HEK293 (cell line): Measurements from ENCODE around the gene MLLT10.

Experiments
- ATF2 ChIP-seq: fragments of 450-650 bp; formaldehyde crosslinking; IDR thresholded peaks from 2 replicates; pipeline ENCODE4 v1.5.1; 2016; ENCODE audit warnings: missing biosample characterization, missing genetic modification characterization, low read depth
- ELK4 ChIP-seq: IDR thresholded peaks from 2 replicates; pipeline ENCODE4 v1.6.1; 2011; ENCODE audit warnings: mild to moderate bottlenecking, low read depth, low read length, borderline replicate concordance
- GLIS2 ChIP-seq: fragments of 450-650 bp; formaldehyde crosslinking; IDR thresholded peaks from 2 replicates; pipeline ENCODE4 v1.5.1; 2016; ENCODE audit warnings: missing biosample characterization, missing genetic modification characterization
- KLF9 ChIP-seq: fragments of 450-650 bp; formaldehyde crosslinking; IDR thresholded peaks from 2 replicates; pipeline ENCODE4 v1.5.1; 2016; ENCODE audit warnings: missing biosample characterization, missing genetic modification characterization, low read depth
- MZF1 ChIP-seq: fragments of 450-650 bp; formaldehyde crosslinking; IDR thresholded peaks from 2 replicates; pipeline ENCODE4 v1.5.1; 2017; ENCODE audit warnings: missing biosample characterization, missing genetic modification characterization, borderline replicate concordance
- PRDM1 ChIP-seq: fragments of 450-650 bp; formaldehyde crosslinking; IDR thresholded peaks from 2 replicates; pipeline ENCODE4; 2016; ENCODE audit warnings: missing biosample characterization, missing genetic modification characterization
- SP2 ChIP-seq: fragments of 450-650 bp; formaldehyde crosslinking; IDR thresholded peaks from 2 replicates; pipeline ENCODE4 v1.5.1; 2016; ENCODE audit warnings: missing biosample characterization, missing genetic modification characterization
- TSHZ1 ChIP-seq: fragments of 450-650 bp; formaldehyde crosslinking; IDR thresholded peaks from 2 replicates; pipeline ENCODE4 v1.5.1; 2016; ENCODE audit warnings: missing biosample characterization, missing genetic modification characterization, borderline replicate concordance
- ZBTB21 ChIP-seq: fragments of 450-650 bp; formaldehyde crosslinking; IDR thresholded peaks from 2 replicates; pipeline ENCODE4 v1.5.1; 2017; ENCODE audit warnings: missing biosample characterization, missing genetic modification characterization
- ZBTB26 ChIP-seq: fragments of 450-650 bp; formaldehyde crosslinking; optimal IDR thresholded peaks from 2 replicates; pipeline ENCODE3; 2016; ENCODE audit warnings: missing biosample characterization, mild to moderate bottlenecking, missing genetic modification characterization
- ZEB2 ChIP-seq: fragments of 450-650 bp; formaldehyde crosslinking; IDR thresholded peaks from 2 replicates; pipeline ENCODE4 v1.5.1; 2016; ENCODE audit warnings: missing biosample characterization, missing genetic modification characterization
- ZNF112 ChIP-seq: fragments of 450-650 bp; formaldehyde crosslinking; IDR thresholded peaks from 2 replicates; pipeline ENCODE4 v1.5.0; 2017; ENCODE audit warnings: missing biosample characterization, missing genetic modification characterization
- ZNF121 ChIP-seq: fragments of 450-650 bp; formaldehyde crosslinking; IDR thresholded peaks from 2 replicates; pipeline ENCODE4 v1.5.1; 2016; ENCODE audit warnings: missing biosample characterization, missing genetic modification characterization
- ZNF174 ChIP-seq: fragments of 450-650 bp; formaldehyde crosslinking; IDR thresholded peaks from 2 replicates; pipeline ENCODE4 v1.5.0; 2017; ENCODE audit warnings: missing biosample characterization, mild to moderate bottlenecking, missing genetic modification characterization
- ZNF175 ChIP-seq: fragments of 450-650 bp; formaldehyde crosslinking; IDR thresholded peaks from 2 replicates; pipeline ENCODE4 v1.5.1; 2016; ENCODE audit warnings: missing biosample characterization, missing genetic modification characterization
- ZNF19 ChIP-seq: fragments of 450-650 bp; formaldehyde crosslinking; IDR thresholded peaks from 2 replicates; pipeline ENCODE4; 2016; ENCODE audit warnings: missing biosample characterization, missing genetic modification characterization, low read depth
- ZNF26 ChIP-seq: fragments of 450-650 bp; formaldehyde crosslinking; IDR thresholded peaks from 2 replicates; pipeline ENCODE4 v1.5.1; 2016; ENCODE audit warnings: missing biosample characterization, missing genetic modification characterization
- ZNF274 ChIP-seq, 2 experiments: fragments of 200-500 bp in 1 of 2; fragments of 450-650 bp in 1 of 2; sonication (Bioruptor generic) in 1 of 2; formaldehyde crosslinking in 1 of 2; IDR thresholded peaks; 2 replicates each; pipeline versions ENCODE4 v1.5.1 to v1.6.1; 2014 to 2016; ENCODE audit warnings: borderline replicate concordance in 1 of 2, inconsistent platforms in 1 of 2, low read length in 1 of 2, missing biosample characterization in 1 of 2, missing genetic modification characterization in 1 of 2
- ZNF394 ChIP-seq: fragments of 450-650 bp; formaldehyde crosslinking; IDR thresholded peaks from 2 replicates; pipeline ENCODE4 v1.5.1; 2016; ENCODE audit warnings: missing biosample characterization, missing genetic modification characterization, mild to moderate bottlenecking, moderate library complexity, borderline replicate concordance
- ZNF404 ChIP-seq: fragments of 450-650 bp; formaldehyde crosslinking; IDR thresholded peaks from 2 replicates; pipeline ENCODE4 v1.5.1; 2017; ENCODE audit warnings: missing biosample characterization, missing genetic modification characterization
- ZNF416 ChIP-seq: fragments of 450-650 bp; formaldehyde crosslinking; IDR thresholded peaks from 2 replicates; pipeline ENCODE4 v1.5.1; 2016; ENCODE audit warnings: missing biosample characterization, missing genetic modification characterization
- ZNF426 ChIP-seq: fragments of 450-650 bp; formaldehyde crosslinking; IDR thresholded peaks from 2 replicates; pipeline ENCODE4 v1.5.1; 2017; ENCODE audit warnings: missing biosample characterization, missing genetic modification characterization, mild to moderate bottlenecking, inconsistent platforms, moderate library complexity
- ZNF660 ChIP-seq: fragments of 450-650 bp; IDR thresholded peaks from 2 replicates; pipeline ENCODE4 v1.5.1; 2018; ENCODE audit warnings: missing biosample characterization, mild to moderate bottlenecking, missing genetic modification characterization
- ZNF664 ChIP-seq: fragments of 450-650 bp; formaldehyde crosslinking; IDR thresholded peaks from 2 replicates; pipeline ENCODE4 v1.5.1; 2016; ENCODE audit warnings: missing biosample characterization, missing genetic modification characterization
- ZNF692 ChIP-seq: fragments of 450-650 bp; formaldehyde crosslinking; IDR thresholded peaks from 2 replicates; pipeline ENCODE4 v1.5.1; 2016; ENCODE audit warnings: missing biosample characterization, missing genetic modification characterization
- ZNF704 ChIP-seq: fragments of 450-650 bp; formaldehyde crosslinking; IDR thresholded peaks from 2 replicates; pipeline ENCODE4 v1.5.1; 2016; ENCODE audit warnings: missing biosample characterization, missing genetic modification characterization
- ZNF747 ChIP-seq: fragments of 450-650 bp; formaldehyde crosslinking; IDR thresholded peaks from 2 replicates; pipeline ENCODE4 v1.5.1; 2016; ENCODE audit warnings: missing biosample characterization, missing genetic modification characterization
- ZSCAN30 ChIP-seq: fragments of 450-650 bp; IDR thresholded peaks from 2 replicates; pipeline ENCODE4 v1.5.1; 2018; ENCODE audit warnings: missing biosample characterization, mild to moderate bottlenecking, missing genetic modification characterization, moderate library complexity

MLLT10 gene

GRCh38 chr10:21518641-21519396, 15.2 kb upstream of the MLLT10 start (continued):
- TF ChIP-seq MZF1 (tag by site-specific recombination) = no peak
- TF ChIP-seq ZNF19 = no peak
- TF ChIP-seq ZNF747 (tag by site-specific recombination) = no peak
- TF ChIP-seq SP2 (tag by site-specific recombination) = no peak
- no peak for TF ChIP-seq ZNF404 (tag by site-specific recombination)
- no peak for TF ChIP-seq ZBTB26 (tag by site-specific recombination)
- no peak for TF ChIP-seq ATF2
- TF ChIP-seq TSHZ1 (tag by site-specific recombination) = no peak
- no peak for TF ChIP-seq ZNF394 (tag by site-specific recombination)
- TF ChIP-seq ZNF174 (tag by site-specific recombination) = no peak
- TF ChIP-seq KLF9 (tag by site-specific recombination) = no peak
- TF ChIP-seq ELK4 = no peak
- TF ChIP-seq ZNF704 (tag by site-specific recombination) = no peak
- no peak for TF ChIP-seq ZNF274 (IDR thresholded peaks at IDR 0.05; ENCODE audit: low read length)
- TF ChIP-seq ZNF274 (tag by site-specific recombination; IDR thresholded peaks at IDR 0.05; ENCODE audit: borderline replicate concordance) = no peak
- peak; percentile 6; the same call in 1 of the 2 replicates for TF ChIP-seq ZNF660 (tag by site-specific recombination)
- TF ChIP-seq ZNF175 (tag by site-specific recombination) = no peak
- TF ChIP-seq ZNF426 (tag by site-specific recombination) = no peak
- no peak; the same call in 1 of the 2 replicates for TF ChIP-seq ZEB2
- TF ChIP-seq ZNF692 (tag by site-specific recombination) = 0 out of 2 replicates have a peak, but pooled peaks have one; percentile 5
- no peak for TF ChIP-seq ZNF121 (tag by site-specific recombination)
- no peak for TF ChIP-seq ZNF664 (tag by site-specific recombination)
- peak; percentile 11; the same call in 1 of the 2 replicates for TF ChIP-seq ZSCAN30 (tag by site-specific recombination)
- TF ChIP-seq PRDM1 (tag by site-specific recombination) = no peak; the same call in 1 of the 2 replicates
- no peak for TF ChIP-seq ZNF416 (tag by site-specific recombination)
- peak; percentile 90 for TF ChIP-seq GLIS2 (tag by site-specific recombination)
- TF ChIP-seq ZNF112 (tag by site-specific recombination) = no peak
- TF ChIP-seq ZNF26 (tag by site-specific recombination) = no peak
- TF ChIP-seq ZBTB21 (tag by site-specific recombination) = peak; percentile 67
